B cell (primary cell): ENCODE data around the gene GMPR. TPM values are rescaled to one million over a fixed set of nuclear protein-coding genes. Genes with fewer than 3 reads are reported as not detected.

Experiments used
- ATAC-seq: fragments of 200-7000 bp; cut with Tn5 transposase; one replicate; pipeline ENCODE4 v1.10.0; 2021; ENCODE audit warnings: low read depth, mild to moderate bottlenecking, moderate number of reproducible peaks, moderate library complexity
- CTCF ChIA-PET: fragments of 350-600 bp; sonication (Branson Sonifier 250); formaldehyde crosslinking; loops from one replicate; lab custom pipeline; 2021; ENCODE audit warnings: antibody characterized with exemption, inconsistent platforms; lab: Charles Lee
- POLR2A ChIA-PET: fragments of 350-600 bp; sonication (Branson Sonifier 250); formaldehyde crosslinking; loops from one replicate; lab custom pipeline; 2021; ENCODE audit warnings: antibody characterized with exemption; lab: Charles Lee
- DNase-seq: peaks from one replicate; pipeline ENCODE4 v3.0.0; 2013
- H2AFZ ChIP-seq: 2 replicates; pipeline ENCODE4 v1.6.1; 2012; ENCODE audit warnings: mild to moderate bottlenecking, low read depth, low read length; ENCODE audit not compliant: insufficient read depth, poor library complexity, severe bottlenecking
- H3K27ac ChIP-seq, 2 donors: 1 replicate in 1 of 2; 2 replicates in 1 of 2; pipeline ENCODE4 v1.5.1; 2012 to 2013; ENCODE audit warnings: low read length in 2 of 2, mild to moderate bottlenecking in 2 of 2, moderate library complexity in 1 of 2
- H3K27me3 ChIP-seq, 4 experiments: fragments of 200-600 bp in 1 of 4; sonication (generic) in 1 of 4; replicated peaks in 1 of 4; 1 replicate in 2 of 4; 2 replicates in 2 of 4; pipeline versions ENCODE4 v1.6.1 to v1.7.0; 2013 to 2016; ENCODE audit warnings: low read length in 3 of 4, mild to moderate bottlenecking in 2 of 4, mixed read lengths in 1 of 4, moderate library complexity in 1 of 4; ENCODE audit not compliant: insufficient read depth in 4 of 4, control insufficient read depth in 3 of 4; ENCODE audit errors: control extremely low read depth in 1 of 4
- H3K36me3 ChIP-seq, 2 experiments: replicated peaks in 1 of 2; 1 replicate in 1 of 2; 2 replicates in 1 of 2; pipeline versions ENCODE4 v1.6.1 to v1.7.1; 2013; ENCODE audit warnings: low read length in 1 of 2; ENCODE audit not compliant: insufficient read depth in 2 of 2, control insufficient read depth in 1 of 2; ENCODE audit errors: control extremely low read depth in 1 of 2, extremely low read depth in 1 of 2
- H3K4me1 ChIP-seq, 2 donors: fragments of 200-600 bp in 1 of 2; sonication (generic) in 1 of 2; 1 replicate in 1 of 2; 2 replicates in 1 of 2; pipeline versions ENCODE4 v1.5.1 to v1.6.1; 2013 to 2017; ENCODE audit warnings: low read length in 2 of 2; ENCODE audit not compliant: control insufficient read depth in 2 of 2, insufficient read depth in 2 of 2
- H3K4me2 ChIP-seq: replicated peaks from 2 replicates; pipeline ENCODE3; 2012; ENCODE audit warnings: mild to moderate bottlenecking, low read depth, low read length; ENCODE audit not compliant: poor library complexity, severe bottlenecking
- H3K4me3 ChIP-seq, 5 experiments: fragments of 200-600 bp in 1 of 5; sonication (generic) in 1 of 5; 1 replicate in 3 of 5; 2 replicates in 2 of 5; pipeline versions ENCODE4 v1.5.1 to v1.7.0; 2011 to 2016; ENCODE audit warnings: low read length in 4 of 5, mild to moderate bottlenecking in 4 of 5, low read depth in 2 of 5, control low read depth in 1 of 5, moderate library complexity in 1 of 5; ENCODE audit not compliant: insufficient read depth in 1 of 5; ENCODE audit errors: control extremely low read depth in 1 of 5, extremely low read depth in 1 of 5
- H3K79me2 ChIP-seq: fragments of 200-600 bp; sonication (generic); one replicate; pipeline ENCODE4 v1.6.0; 2016; ENCODE audit warnings: low read length; ENCODE audit not compliant: control insufficient read depth, insufficient read depth
- H3K9ac ChIP-seq: fragments of 200-600 bp; sonication (generic); 2 replicates; pipeline ENCODE4 v1.6.1; 2017; ENCODE audit warnings: mild to moderate bottlenecking, low read length, moderate library complexity
- H3K9me3 ChIP-seq, 3 donors: one replicate each; pipeline versions ENCODE4 v1.6.1 to v1.7.1; 2013; ENCODE audit warnings: low read length in 2 of 3; ENCODE audit not compliant: control insufficient read depth in 2 of 3, insufficient read depth in 1 of 3; ENCODE audit errors: control extremely low read depth in 1 of 3
- H4K20me1 ChIP-seq: 2 replicates; pipeline ENCODE4 v1.6.0; 2012; ENCODE audit warnings: mild to moderate bottlenecking, low read length; ENCODE audit not compliant: insufficient read depth, control insufficient read depth, poor library complexity, severe bottlenecking
- H3K27ac Mint-ChIP-seq: one replicate; pipeline ENCODE4 v1.8.0; 2021; ENCODE audit warnings: mixed read lengths
- H3K27me3 Mint-ChIP-seq: one replicate; pipeline ENCODE4 v1.8.0; 2021; ENCODE audit warnings: mixed read lengths
- H3K4me1 Mint-ChIP-seq: one replicate; pipeline ENCODE4 v1.8.0; 2021; ENCODE audit warnings: mixed read lengths
- H3K4me3 Mint-ChIP-seq: one replicate; pipeline ENCODE4 v1.8.0; 2021; ENCODE audit warnings: mixed read lengths
- H3K9me3 Mint-ChIP-seq: one replicate; pipeline ENCODE4 v1.8.0; 2022; ENCODE audit warnings: mixed read lengths; ENCODE audit not compliant: insufficient read depth
- CTCF ChIP-seq: fragments of 200-600 bp; IDR thresholded peaks from one replicate; pipeline ENCODE4 v1.8.0; 2022; ENCODE audit warnings: antibody characterized with exemption, mild to moderate bottlenecking
- EZH2 ChIP-seq: IDR thresholded peaks from 2 replicates; pipeline ENCODE4 v1.6.1; 2012; ENCODE audit warnings: borderline replicate concordance, low read depth, mild to moderate bottlenecking, moderate library complexity, low read length; ENCODE audit not compliant: insufficient read depth, poor library complexity, severe bottlenecking
- WGBS: methylation state at CpG from one replicate; pipeline ENCODE4 v1.1.5; 2013; ENCODE audit warnings: missing lambda C conversion rate; ENCODE audit not compliant: insufficient coverage; 5-methylcytosine and 5-hydroxymethylcytosine counted together
- intact Hi-C: fragments of 100-400 bp; cut with micrococcal nuclease; formaldehyde crosslinking; loops from one replicate; pipeline ENCODE4 v1.10.0; 2022
- polyA plus RNA-seq: library from polyadenylated mRNA; depleted of rRNA; stranded (reverse); fragments of >200 nt; gene quantifications from 2 replicates; pipeline ENCODE4 v1.2.3, GENCODE V29; 2012
- small RNA-seq: library from RNA; depleted of rRNA; stranded (forward); fragments of <200 nt; gene quantifications from one replicate; pipeline ENCODE3, GENCODE V24; 2012; ENCODE audit warnings: low replicate concordance, low read depth; ENCODE audit not compliant: insufficient read length
- total RNA-seq, 2 donors: library from RNA; stranded (reverse); fragments of 120-200 nt in 1 of 2; gene quantifications; 1 replicate in 1 of 2; 2 replicates in 1 of 2; pipeline versions ENCODE4 v1.2.3 to v1.2.4, GENCODE V29; 2013 to 2022

The GMPR gene
- total and polyA plus RNA-seq, 2 donors (not counting 1 experiment from before 2014, with no cell fraction given): 0.82 TPM; not detected in 1

GRCh38 chr6:16343593-16343992, 105.2 kb downstream of the GMPR start:
- Mint-ChIP-seq H3K27ac (no peak overlapping the region), H3K4me1 (peaks cover 4% of the 10 kb centered on the region), H3K27me3 (no peaks in the 10 kb centered on the region), H3K9me3 (no peaks in the 10 kb centered on the region), H3K4me3 (no peak overlapping the region)
- intact Hi-C loops: no loop called here
- POLR2A ChIA-PET: no interaction called here
- no peaks in the 10 kb centered on the region for H3K9me3 ChIP-seq
- no peak overlapping the region for H3K4me2 ChIP-seq
- no peak overlapping the region for H2AFZ ChIP-seq
- H3K27me3 ChIP-seq: no peaks in the 10 kb centered on the region
- TF ChIP-seq CTCF (no peak), EZH2 (no peak)
- CTCF ChIA-PET: no interaction called here
- ATAC-seq (no peak), DNase-seq (no peak)
- H3K4me1 ChIP-seq: no peaks in the 10 kb centered on the region
- no peaks in the 10 kb centered on the region for H4K20me1 ChIP-seq
- H3K36me3 ChIP-seq: no peaks in the 10 kb centered on the region
- H3K4me3 ChIP-seq: no peak overlapping the region
- no peaks in the 10 kb centered on the region for H3K79me2 ChIP-seq
- 100% methylated on average over 3 of the region's 8 CpGs for WGBS
- H3K27ac ChIP-seq: no peak overlapping the region
- H3K9ac ChIP-seq: no peak overlapping the region

GRCh38 chr6:16344756-16345155, 106.4 kb downstream of the GMPR start:
- CTCF ChIA-PET: no interaction called here
- Mint-ChIP-seq H3K27me3 (no peaks in the 10 kb centered on the region), H3K4me1 (no peaks in the 10 kb centered on the region), H3K4me3 (no peak overlapping the region), H3K9me3 (no peaks in the 10 kb centered on the region), H3K27ac (no peak overlapping the region)
- H3K36me3 ChIP-seq: no peaks in the 10 kb centered on the region
- no peak overlapping the region for H3K9ac ChIP-seq
- no peak overlapping the region for H3K4me2 ChIP-seq
- POLR2A ChIA-PET: no interaction called here
- H4K20me1 ChIP-seq: no peaks in the 10 kb centered on the region
- H3K27me3 ChIP-seq: no peaks in the 10 kb centered on the region
- ATAC-seq (no peak), DNase-seq (no peak)
- no peak for TF ChIP-seq EZH2
- TF ChIP-seq CTCF: no peak
- H2AFZ ChIP-seq: no peak overlapping the region
- H3K9me3 ChIP-seq: no peaks in the 10 kb centered on the region
- H3K79me2 ChIP-seq: no peaks in the 10 kb centered on the region
- 92% methylated on average over 6 of the region's 6 CpGs for WGBS
- H3K27ac ChIP-seq: no peak overlapping the region
- H3K4me1 ChIP-seq: no peaks in the 10 kb centered on the region
- no peak overlapping the region for H3K4me3 ChIP-seq
- intact Hi-C loops: no loop called here

Small RNAs within 50 kb of the gene (small RNA-seq; reads per million reads assigned to genes)
- gene RF00019 (not detected), gene RNU6-1114P (not detected)

Other genes starting within 250 kb of the GMPR start
- 37.3 and 40.6 TPM in 2 replicates for gene MYLIP, start 109.5 kb upstream of the GMPR start, total RNA-seq
- 104 and 139 TPM in 2 replicates for gene MYLIP, start 109.5 kb upstream of the GMPR start, polyA plus RNA-seq